ENCODE results near the gene BMP8A.
A peak's percentile ranks its signal among the peaks of the same experiment; 100 is the strongest.

Gene BMP8A

GRCh38 chr1:39481289-39481688, 10.1 kb upstream of the BMP8A start:
- H4K8ac ChIP-seq (ENCODE audit: low read length), result peak overlapping the region; percentile 47
- no peak overlapping the region for H2AFZ ChIP-seq (ENCODE audit: low read depth, low read length)
- no peak overlapping the region for H3K4ac ChIP-seq (ENCODE audit: low read depth in 1 of 2, low read length in 2 of 2)
- H3K4me3 ChIP-seq (ENCODE audit: insufficient read depth in 1 of 2, low read depth in 1 of 2, low read length in 2 of 2), result no peak overlapping the region
- H3K4me1 ChIP-seq (ENCODE audit: control insufficient read depth, insufficient read depth, low read depth, low read length), result peaks cover 11% of the 10 kb centered on the region
- WGBS, result 94% methylated on average over 6 of the region's 6 CpGs
- no peak overlapping the region for H3K18ac ChIP-seq (ENCODE audit: low read depth in 1 of 2, low read length in 2 of 2)
- H3K4me2 ChIP-seq (ENCODE audit: low read length, poor library complexity, severe bottlenecking), result no peak overlapping the region
- H2BK120ac ChIP-seq (ENCODE audit: low read depth, low read length), result no peak overlapping the region
- no peak overlapping the region for H2BK12ac ChIP-seq (ENCODE audit: low read length in 2 of 2)
- H4K91ac ChIP-seq (ENCODE audit: low read length), result no peak overlapping the region
- no peaks in the 10 kb centered on the region for H3K27me3 ChIP-seq (ENCODE audit: control insufficient read depth in 1 of 2, insufficient read depth in 1 of 2, low read length in 2 of 2)
- no peak overlapping the region for H3K9ac ChIP-seq (ENCODE audit: low read length)
- no peak overlapping the region for H2BK5ac ChIP-seq (ENCODE audit: low read depth, low read length, poor library complexity, severe bottlenecking)
- no peaks in the 10 kb centered on the region for H3K9me3 ChIP-seq (ENCODE audit: control insufficient read depth, low read length)
- H3K14ac ChIP-seq (ENCODE audit: low read length in 2 of 2), result no peak overlapping the region
- H3K36me3 ChIP-seq (ENCODE audit: control insufficient read depth in 1 of 2, insufficient read depth in 2 of 2, low read depth in 1 of 2, low read length in 2 of 2), result peaks cover 47 to 83% of the 10 kb centered on the region in 2 experiments
- H3K27ac ChIP-seq (ENCODE audit: low read length, poor library complexity, severe bottlenecking), result peak overlapping the region; percentile 5
- no peak for DNase-seq
- H3K79me1 ChIP-seq (replicated peaks; ENCODE audit: low read length, poor library complexity, severe bottlenecking), result peaks cover 16% of the 10 kb centered on the region
- no peak overlapping the region for H3K23ac ChIP-seq (ENCODE audit: low read length in 2 of 2)
- no peak overlapping the region for H2AK5ac ChIP-seq (ENCODE audit: low read length, severe bottlenecking)
- no peak overlapping the region for H2BK15ac ChIP-seq (ENCODE audit: low read depth, poor library complexity, severe bottlenecking)

GRCh38 chr1:39483276-39483675, 8.2 kb upstream of the BMP8A start:
- H2AFZ ChIP-seq (ENCODE audit: low read depth, low read length), result no peak overlapping the region
- H3K4me1 ChIP-seq (ENCODE audit: control insufficient read depth, insufficient read depth, low read depth, low read length), result peaks cover 4% of the 10 kb centered on the region
- no peak overlapping the region for H4K91ac ChIP-seq (ENCODE audit: low read length)
- H3K36me3 ChIP-seq (ENCODE audit: control insufficient read depth in 1 of 2, insufficient read depth in 2 of 2, low read depth in 1 of 2, low read length in 2 of 2), result peaks cover 47 to 88% of the 10 kb centered on the region in 2 experiments
- no peak overlapping the region for H2BK12ac ChIP-seq (ENCODE audit: low read length in 2 of 2)
- H2AK5ac ChIP-seq (ENCODE audit: low read length, severe bottlenecking), result no peak overlapping the region
- no peak overlapping the region for H3K4me3 ChIP-seq (ENCODE audit: insufficient read depth in 1 of 2, low read depth in 1 of 2, low read length in 2 of 2)
- H2BK120ac ChIP-seq (ENCODE audit: low read depth, low read length), result no peak overlapping the region
- no peak overlapping the region for H3K4ac ChIP-seq (ENCODE audit: low read depth in 1 of 2, low read length in 2 of 2)
- H3K23ac ChIP-seq (ENCODE audit: low read length in 2 of 2), result no peak overlapping the region
- H2BK15ac ChIP-seq (ENCODE audit: low read depth, poor library complexity, severe bottlenecking), result no peak overlapping the region
- H4K8ac ChIP-seq (ENCODE audit: low read length), result no peak overlapping the region
- peak overlapping the region; percentile 44 for H3K27ac ChIP-seq (ENCODE audit: low read length, poor library complexity, severe bottlenecking)
- H3K18ac ChIP-seq (ENCODE audit: low read depth in 1 of 2, low read length in 2 of 2), result no peak overlapping the region
- 88% methylated on average over 1 of the region's 1 CpG for WGBS
- no peak overlapping the region for H3K14ac ChIP-seq (ENCODE audit: low read length in 2 of 2)
- no peaks in the 10 kb centered on the region for H3K9me3 ChIP-seq (ENCODE audit: control insufficient read depth, low read length)
- no peak overlapping the region for H3K4me2 ChIP-seq (ENCODE audit: low read length, poor library complexity, severe bottlenecking)
- H3K27me3 ChIP-seq (ENCODE audit: control insufficient read depth in 1 of 2, insufficient read depth in 1 of 2, low read length in 2 of 2), result no peaks in the 10 kb centered on the region
- no peak overlapping the region for H2BK5ac ChIP-seq (ENCODE audit: low read depth, low read length, poor library complexity, severe bottlenecking)
- DNase-seq, result no peak
- H3K9ac ChIP-seq (ENCODE audit: low read length), result no peak overlapping the region
- peaks cover 16% of the 10 kb centered on the region for H3K79me1 ChIP-seq (replicated peaks; ENCODE audit: low read length, poor library complexity, severe bottlenecking)

GRCh38 chr1:39484564-39484963, 6.9 kb upstream of the BMP8A start:
- H3K18ac ChIP-seq (ENCODE audit: low read depth in 1 of 2, low read length in 2 of 2), result no peak overlapping the region
- no peak overlapping the region for H2AFZ ChIP-seq (ENCODE audit: low read depth, low read length)
- no peak overlapping the region for H3K14ac ChIP-seq (ENCODE audit: low read length in 2 of 2)
- H2BK15ac ChIP-seq (ENCODE audit: low read depth, poor library complexity, severe bottlenecking), result no peak overlapping the region
- no peak overlapping the region for H3K4ac ChIP-seq (ENCODE audit: low read depth in 1 of 2, low read length in 2 of 2)
- 97% methylated on average over 7 of the region's 7 CpGs for WGBS
- no peak overlapping the region for H2AK5ac ChIP-seq (ENCODE audit: low read length, severe bottlenecking)
- no peaks in the 10 kb centered on the region for H3K27me3 ChIP-seq (ENCODE audit: control insufficient read depth in 1 of 2, insufficient read depth in 1 of 2, low read length in 2 of 2)
- no peaks in the 10 kb centered on the region for H3K9me3 ChIP-seq (ENCODE audit: control insufficient read depth, low read length)
- H4K8ac ChIP-seq (ENCODE audit: low read length), result no peak overlapping the region
- DNase-seq, result no peak
- H3K27ac ChIP-seq (ENCODE audit: low read length, poor library complexity, severe bottlenecking), result no peak overlapping the region
- no peak overlapping the region for H3K4me3 ChIP-seq (ENCODE audit: insufficient read depth in 1 of 2, low read depth in 1 of 2, low read length in 2 of 2)
- no peak overlapping the region for H3K4me2 ChIP-seq (ENCODE audit: low read length, poor library complexity, severe bottlenecking)
- no peak overlapping the region for H3K23ac ChIP-seq (ENCODE audit: low read length in 2 of 2)
- H4K91ac ChIP-seq (ENCODE audit: low read length), result no peak overlapping the region
- H3K36me3 ChIP-seq (ENCODE audit: control insufficient read depth in 1 of 2, insufficient read depth in 2 of 2, low read depth in 1 of 2, low read length in 2 of 2), result peaks cover 48 to 75% of the 10 kb centered on the region in 2 experiments
- peaks cover 6% of the 10 kb centered on the region for H3K4me1 ChIP-seq (ENCODE audit: control insufficient read depth, insufficient read depth, low read depth, low read length)
- H2BK5ac ChIP-seq (ENCODE audit: low read depth, low read length, poor library complexity, severe bottlenecking), result no peak overlapping the region
- peaks cover 16% of the 10 kb centered on the region for H3K79me1 ChIP-seq (replicated peaks; ENCODE audit: low read length, poor library complexity, severe bottlenecking)
- H2BK12ac ChIP-seq (ENCODE audit: low read length in 2 of 2), result no peak overlapping the region
- no peak overlapping the region for H2BK120ac ChIP-seq (ENCODE audit: low read depth, low read length)
- no peak overlapping the region for H3K9ac ChIP-seq (ENCODE audit: low read length)

GRCh38 chr1:39485046-39485803, 6.2 kb upstream of the BMP8A start:
- Histone ChIP-seq H3K9ac (ENCODE audit: low read length) (no peak overlapping the region), H3K36me3 (ENCODE audit: control insufficient read depth in 1 of 2, insufficient read depth in 2 of 2, low read depth in 1 of 2, low read length in 2 of 2) (peaks cover 43 to 68% of the 10 kb centered on the region in 2 experiments), H3K9me3 (ENCODE audit: control insufficient read depth, low read length) (no peaks in the 10 kb centered on the region), H3K4me2 (ENCODE audit: low read length, poor library complexity, severe bottlenecking) (no peak overlapping the region), H2BK12ac (ENCODE audit: low read length in 2 of 2) (no peak overlapping the region), H3K4ac (ENCODE audit: low read depth in 1 of 2, low read length in 2 of 2) (no peak overlapping the region), H2BK15ac (ENCODE audit: low read depth, poor library complexity, severe bottlenecking) (no peak overlapping the region), H3K23ac (ENCODE audit: low read length in 2 of 2) (no peak overlapping the region), H4K8ac (ENCODE audit: low read length) (no peak overlapping the region), H2AK5ac (ENCODE audit: low read length, severe bottlenecking) (no peak overlapping the region), H4K91ac (ENCODE audit: low read length) (no peak overlapping the region), H3K14ac (ENCODE audit: low read length in 2 of 2) (no peak overlapping the region), H3K79me1 (replicated peaks; ENCODE audit: low read length, poor library complexity, severe bottlenecking) (peaks cover 16% of the 10 kb centered on the region), H3K4me3 (ENCODE audit: insufficient read depth in 1 of 2, low read depth in 1 of 2, low read length in 2 of 2) (no peak overlapping the region), H2BK120ac (ENCODE audit: low read depth, low read length) (no peak overlapping the region), H3K27ac (ENCODE audit: low read length, poor library complexity, severe bottlenecking) (no peak overlapping the region), H2AFZ (ENCODE audit: low read depth, low read length) (no peak overlapping the region), H3K18ac (ENCODE audit: low read depth in 1 of 2, low read length in 2 of 2) (no peak overlapping the region), H3K27me3 (ENCODE audit: control insufficient read depth in 1 of 2, insufficient read depth in 1 of 2, low read length in 2 of 2) (peaks cover 0 to under 1% of the 10 kb centered on the region in 2 experiments), H3K4me1 (ENCODE audit: control insufficient read depth, insufficient read depth, low read depth, low read length) (peaks cover 6% of the 10 kb centered on the region), H2BK5ac (ENCODE audit: low read depth, low read length, poor library complexity, severe bottlenecking) (no peak overlapping the region)
- 95% methylated on average over 13 of the region's 14 CpGs for whole genome bisulfite sequencing
- no peak for DNase-seq
